GM12878 (cell line): ENCODE data around the gene MAGI1. TPM values are rescaled to one million over a fixed set of nuclear protein-coding genes. Genes with fewer than 3 reads are reported as not detected.

Experiments used
- ATAC-seq: fragments of 200-7000 bp; cut with Tn5 transposase; 3 replicates; pipeline ENCODE4 v1.9.1; 2020; ENCODE audit warnings: mild to moderate bottlenecking, moderate library complexity
- BruUV-seq: library from RNA; stranded (reverse); fragments of 400-500 nt; replicated peaks from 2 replicates; lab custom pipeline; 2021; lab: Mats Ljungman, UMichigan
- CTCF ChIA-PET: fragments of 300-600 bp; sonication (Branson Sonifier 250); formaldehyde crosslinking; extraction: SDS; loops from one replicate; lab custom pipeline; 2021; ENCODE audit warnings: inconsistent platforms; lab: Yijun Ruan, JAX
- POLR2A ChIA-PET: fragments of 350-600 bp; formaldehyde crosslinking; extraction: SDS; loops from one replicate; lab custom pipeline; 2021; ENCODE audit warnings: inconsistent platforms; lab: Charles Lee
- RAD21 ChIA-PET: fragments of 300-600 bp; sonication (Branson Sonifier 250); formaldehyde crosslinking; loops from one replicate; lab custom pipeline; 2023; ENCODE audit warnings: antibody characterized with exemption; ENCODE audit not compliant: unreplicated experiment; lab: Charles Lee
- SMC1A ChIA-PET: fragments of 300-600 bp; sonication (Branson Sonifier 250); formaldehyde crosslinking; loops from one replicate; lab custom pipeline; 2023; ENCODE audit not compliant: unreplicated experiment, uncharacterized antibody; lab: Charles Lee
- DNase-seq: peaks from one replicate; pipeline ENCODE4 v3.0.0-alpha.2; 2011; ENCODE audit warnings: low read depth, low spot score
- FAIRE-seq: peaks from 3 replicates; lab custom pipeline; 2011; peaks lifted over from hg19 to GRCh38; lab: Jason Lieb, UNC
- H2AFZ ChIP-seq: 2 replicates; pipeline ENCODE4 v1.6.0; 2011; ENCODE audit warnings: low read depth, low read length, control low read depth; ENCODE audit not compliant: control insufficient read depth
- H3K27ac ChIP-seq: 2 replicates; pipeline ENCODE4 v1.5.1; 2011; ENCODE audit warnings: control low read depth; ENCODE audit not compliant: control insufficient read depth, insufficient read depth
- H3K27me3 ChIP-seq, 2 experiments: replicated peaks in 1 of 2; 2 replicates each; pipeline versions ENCODE4 v1.6.0 to v1.6.1; 2011; ENCODE audit warnings: low read length in 1 of 2; ENCODE audit not compliant: control insufficient read depth in 2 of 2, insufficient read depth in 2 of 2
- H3K36me3 ChIP-seq, 2 experiments: 2 replicates each; pipeline ENCODE4 v1.5.1; 2011; ENCODE audit warnings: low read length in 1 of 2; ENCODE audit not compliant: control insufficient read depth in 2 of 2, insufficient read depth in 2 of 2
- H3K4me1 ChIP-seq: 2 replicates; pipeline ENCODE4 v1.6.1; 2011; ENCODE audit warnings: mild to moderate bottlenecking, low read length, moderate library complexity, mixed read lengths; ENCODE audit not compliant: control insufficient read depth, insufficient read depth
- H3K4me2 ChIP-seq: 2 replicates; pipeline ENCODE4 v1.6.0; 2011; ENCODE audit warnings: control low read depth; ENCODE audit not compliant: control insufficient read depth, insufficient read depth
- H3K4me3 ChIP-seq: fragments of 200-600 bp; sonication (generic); 2 replicates; pipeline ENCODE4 v1.5.1; 2016
- H3K79me2 ChIP-seq: 2 replicates; pipeline ENCODE4 v1.6.0; 2011; ENCODE audit warnings: low read length; ENCODE audit not compliant: control insufficient read depth, insufficient read depth
- H3K9ac ChIP-seq: 2 replicates; pipeline ENCODE4 v1.8.0; 2011; ENCODE audit warnings: low read length, control low read depth, mixed read lengths; ENCODE audit not compliant: control insufficient read depth, insufficient read depth
- H3K9me3 ChIP-seq: replicated peaks from 3 replicates; pipeline ENCODE4 v1.5.1; 2011; ENCODE audit warnings: mild to moderate bottlenecking, low read length; ENCODE audit not compliant: control insufficient read depth, insufficient read depth
- H4K20me1 ChIP-seq: 2 replicates; pipeline ENCODE4 v1.6.0; 2011; ENCODE audit not compliant: control insufficient read depth, insufficient read depth
- BACH1 ChIP-seq: fragments of 450-650 bp; IDR thresholded peaks from 2 replicates; pipeline ENCODE4 v1.6.1; 2017; ENCODE audit warnings: mild to moderate bottlenecking, borderline replicate concordance
- CEBPB ChIP-seq, 2 experiments: fragments of 150-350 bp in 1 of 2; IDR thresholded peaks; 2 replicates each; pipeline ENCODE4 v1.6.1; 2012 to 2014; ENCODE audit warnings: low read depth in 2 of 2, low read length in 2 of 2, borderline replicate concordance in 1 of 2, inconsistent platforms in 1 of 2
- DPF2 ChIP-seq: fragments of 450-650 bp; IDR thresholded peaks from 2 replicates; pipeline ENCODE4 v1.6.1; 2017; ENCODE audit warnings: mild to moderate bottlenecking
- EP300 ChIP-seq, 2 experiments: fragments of 150-350 bp in 1 of 2; IDR thresholded peaks; 2 replicates each; pipeline ENCODE4 v1.6.1; 2011 to 2012; ENCODE audit warnings: low read depth in 2 of 2, low read length in 2 of 2, borderline replicate concordance in 1 of 2, improper control_type of control experiment in 1 of 2, inconsistent platforms in 1 of 2; ENCODE audit not compliant: control insufficient read depth in 1 of 2
- IKZF1 ChIP-seq: fragments of 450-650 bp; conservative IDR thresholded peaks from 2 replicates; pipeline ENCODE4 v1.6.1; 2017; ENCODE audit warnings: antibody characterized with exemption, mild to moderate bottlenecking
- KLF5 ChIP-seq: fragments of 450-650 bp; IDR thresholded peaks from 2 replicates; pipeline ENCODE4 v1.6.1; 2014; ENCODE audit warnings: mild to moderate bottlenecking; ENCODE audit not compliant: partially characterized antibody
- MTA3 ChIP-seq: IDR thresholded peaks from 2 replicates; pipeline ENCODE4 v1.6.1; 2012; ENCODE audit warnings: low read length, inconsistent platforms, borderline replicate concordance
- NFYB ChIP-seq: IDR thresholded peaks from 2 replicates; pipeline ENCODE4 v1.6.1; 2011; ENCODE audit warnings: low read depth, mild to moderate bottlenecking, low read length, improper control_type of control experiment, moderate library complexity; ENCODE audit not compliant: insufficient read depth
- POLR2AphosphoS2 ChIP-seq: IDR thresholded peaks from 2 replicates; pipeline ENCODE4 v1.6.1; 2011; ENCODE audit warnings: low read depth, mild to moderate bottlenecking, low read length, improper control_type of control experiment, moderate library complexity
- POU2F2 ChIP-seq: IDR thresholded peaks from 3 replicates; pipeline ENCODE4 v1.6.1; 2011; ENCODE audit warnings: low read depth, mild to moderate bottlenecking, low read length, borderline replicate concordance
- SIN3A ChIP-seq: IDR thresholded peaks from 2 replicates; pipeline ENCODE4 v1.6.1; 2012; ENCODE audit warnings: low read depth, low read length, improper control_type of control experiment
- SMARCA5 ChIP-seq: fragments of 450-650 bp; IDR thresholded peaks from 2 replicates; pipeline ENCODE4 v1.6.1; 2017; ENCODE audit warnings: mild to moderate bottlenecking
- TAF1 ChIP-seq: IDR thresholded peaks from 2 replicates; pipeline ENCODE4 v1.6.1; 2011; ENCODE audit warnings: mild to moderate bottlenecking, low read depth, low read length, borderline replicate concordance
- ZNF207 ChIP-seq: fragments of 450-650 bp; IDR thresholded peaks from 2 replicates; pipeline ENCODE4 v1.6.1; 2014; ENCODE audit warnings: antibody characterized with exemption, mild to moderate bottlenecking, borderline replicate concordance
- WGBS: methylation state at CpG from one replicate; pipeline ENCODE4 v1.1.6; 2016; ENCODE audit warnings: low lambda C conversion rate; ENCODE audit not compliant: insufficient replicate concordance, insufficient coverage; ENCODE audit errors: missing lambda C conversion rate; 5-methylcytosine and 5-hydroxymethylcytosine counted together
- in situ Hi-C: fragments of 300-500 bp; cut with MboI; formaldehyde crosslinking; loops from 9 replicates; pipeline ENCODE4 v1.14.3; 2018; ENCODE audit warnings: mixed read lengths
- intact Hi-C: fragments of 100-400 bp; cut with micrococcal nuclease; formaldehyde crosslinking; loops from one replicate; pipeline ENCODE4 v1.14.2; 2022; ENCODE audit not compliant: unreplicated experiment
- polyA plus RNA-seq, 11 experiments: library from polyadenylated mRNA; depleted of rRNA in 4 of 11; unstranded in 6 of 11; stranded (reverse) in 5 of 11; fragments of >200 nt; fragmentation: Nextera tagmentation in 4 of 11; fragmentation: Illumina TruSeq in 1 of 11; extraction: Ambion mirVana in 4 of 11; extraction: Trizol in 1 of 11; gene quantifications; 1 replicate in 1 of 11; 2 replicates in 10 of 11; pipeline versions ENCODE4 v1.2.1 to v1.2.3, GENCODE V29; 2011 to 2016; ENCODE audit warnings: inconsistent platforms in 2 of 11, missing spikeins in 2 of 11, low read depth in 1 of 11
- total RNA-seq, 4 experiments: library from RNA; depleted of rRNA in 3 of 4; stranded (reverse); fragments of >200 nt in 3 of 4; fragmentation: Illumina TruSeq in 1 of 4; extraction: Trizol in 1 of 4; gene quantifications; 2 replicates each; pipeline versions ENCODE4 v1.2.1 to v1.2.3, GENCODE V29; 2013 to 2021
- TF ChIP-seq, protein P1 (sequence below): fragments of 450-650 bp; IDR thresholded peaks from 2 replicates; pipeline ENCODE4 v1.6.1; 2017; ENCODE audit warnings: mild to moderate bottlenecking, moderate library complexity
- TF ChIP-seq, protein P2 (sequence below): IDR thresholded peaks from 2 replicates; pipeline ENCODE4 v1.6.1; 2012; ENCODE audit warnings: low read depth, low read length, improper control_type of control experiment
- TF ChIP-seq, protein P3 (sequence below), 3 experiments: IDR thresholded peaks in 2 of 3; conservative IDR thresholded peaks in 1 of 3; 2 replicates each; pipeline ENCODE4 v1.5.1; 2011; ENCODE audit warnings: low read depth in 3 of 3, low read length in 3 of 3, mild to moderate bottlenecking in 3 of 3, control low read depth in 2 of 3, moderate library complexity in 2 of 3, inconsistent platforms in 1 of 3, mixed read lengths in 1 of 3; ENCODE audit not compliant: control insufficient read depth in 2 of 3, insufficient read depth in 1 of 3; ENCODE audit errors: extremely low read depth in 1 of 3

Gene MAGI1
- total and polyA plus RNA-seq, 10 of the 15 experiments (the other 5 are each of a cell fraction or from before 2014, with no cell fraction given), result 0.02 to 3.3 (median 0.29) TPM; not detected in 1

DNA sequence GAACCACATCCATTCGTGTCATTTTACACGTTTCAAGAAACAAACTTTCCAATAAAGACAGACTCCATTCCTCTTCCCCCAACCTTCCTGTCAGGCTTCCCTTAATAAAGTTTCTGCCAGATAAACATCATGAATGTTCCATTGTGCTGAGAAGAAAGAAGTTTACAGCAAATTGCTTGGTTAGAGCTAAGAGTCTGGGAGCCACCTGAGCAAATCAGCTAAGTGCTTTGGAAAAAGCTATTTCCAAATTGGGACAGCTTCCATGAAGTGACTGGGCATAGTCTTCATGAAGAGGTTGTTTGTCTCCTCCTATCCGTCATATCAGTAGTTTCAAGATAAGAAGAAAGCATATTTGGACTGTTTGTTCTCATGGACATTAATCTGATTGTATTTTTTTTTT, 77.0 kb downstream of the MAGI1 start:
- Histone ChIP-seq H3K9me3 (no peaks in the 10 kb centered on the region), H2AFZ (no peak overlapping the region), H4K20me1 (no peaks in the 10 kb centered on the region), H3K36me3 (no peaks in the 10 kb centered on the region), H3K4me3 (no peak overlapping the region), H3K27me3 (no peaks in the 10 kb centered on the region), H3K9ac (no peak overlapping the region), H3K27ac (no peak overlapping the region), H3K79me2 (no peaks in the 10 kb centered on the region), H3K4me1 (no peaks in the 10 kb centered on the region), H3K4me2 (no peak overlapping the region)
- ChIA-PET RAD21 (no interaction called here), POLR2A (no interaction called here), SMC1A (no interaction called here), CTCF (no interaction called here)
- ATAC-seq, result no peak
- DNase-seq, result no peak
- in situ Hi-C loops, result no loop called here
- intact Hi-C loops, result no loop called here
- BruUV-seq, result no TSS peak
- FAIRE-seq, result no peak
- WGBS, result 26% methylated on average over 3 of the region's 3 CpGs
- TF ChIP-seq KLF5 (no peak), DPF2 (no peak), POLR2AphosphoS2 (no peak), CEBPB (IDR thresholded peaks at IDR 0.05; ENCODE audit: borderline replicate concordance in 1 of 2, low read depth in 2 of 2, low read length in 2 of 2) (no peak), SIN3A (no peak), IKZF1 (no peak), EP300 (IDR thresholded peaks at IDR 0.05; ENCODE audit: borderline replicate concordance in 1 of 2, control insufficient read depth in 1 of 2, low read depth in 2 of 2, low read length in 2 of 2) (no peak), POU2F2 (no peak), NFYB (no peak), SMARCA5 (no peak), TAF1 (no peak), MTA3 (no peak), ZNF207 (no peak), BACH1 (no peak)
- TF ChIP-seq, protein P1, sequence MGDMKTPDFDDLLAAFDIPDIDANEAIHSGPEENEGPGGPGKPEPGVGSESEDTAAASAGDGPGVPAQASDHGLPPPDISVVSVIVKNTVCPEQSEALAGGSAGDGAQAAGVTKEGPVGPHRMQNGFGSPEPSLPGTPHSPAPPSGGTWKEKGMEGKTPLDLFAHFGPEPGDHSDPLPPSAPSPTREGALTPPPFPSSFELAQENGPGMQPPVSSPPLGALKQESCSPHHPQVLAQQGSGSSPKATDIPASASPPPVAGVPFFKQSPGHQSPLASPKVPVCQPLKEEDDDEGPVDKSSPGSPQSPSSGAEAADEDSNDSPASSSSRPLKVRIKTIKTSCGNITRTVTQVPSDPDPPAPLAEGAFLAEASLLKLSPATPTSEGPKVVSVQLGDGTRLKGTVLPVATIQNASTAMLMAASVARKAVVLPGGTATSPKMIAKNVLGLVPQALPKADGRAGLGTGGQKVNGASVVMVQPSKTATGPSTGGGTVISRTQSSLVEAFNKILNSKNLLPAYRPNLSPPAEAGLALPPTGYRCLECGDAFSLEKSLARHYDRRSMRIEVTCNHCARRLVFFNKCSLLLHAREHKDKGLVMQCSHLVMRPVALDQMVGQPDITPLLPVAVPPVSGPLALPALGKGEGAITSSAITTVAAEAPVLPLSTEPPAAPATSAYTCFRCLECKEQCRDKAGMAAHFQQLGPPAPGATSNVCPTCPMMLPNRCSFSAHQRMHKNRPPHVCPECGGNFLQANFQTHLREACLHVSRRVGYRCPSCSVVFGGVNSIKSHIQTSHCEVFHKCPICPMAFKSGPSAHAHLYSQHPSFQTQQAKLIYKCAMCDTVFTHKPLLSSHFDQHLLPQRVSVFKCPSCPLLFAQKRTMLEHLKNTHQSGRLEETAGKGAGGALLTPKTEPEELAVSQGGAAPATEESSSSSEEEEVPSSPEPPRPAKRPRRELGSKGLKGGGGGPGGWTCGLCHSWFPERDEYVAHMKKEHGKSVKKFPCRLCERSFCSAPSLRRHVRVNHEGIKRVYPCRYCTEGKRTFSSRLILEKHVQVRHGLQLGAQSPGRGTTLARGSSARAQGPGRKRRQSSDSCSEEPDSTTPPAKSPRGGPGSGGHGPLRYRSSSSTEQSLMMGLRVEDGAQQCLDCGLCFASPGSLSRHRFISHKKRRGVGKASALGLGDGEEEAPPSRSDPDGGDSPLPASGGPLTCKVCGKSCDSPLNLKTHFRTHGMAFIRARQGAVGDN, result no peak
- TF ChIP-seq, protein P2, sequence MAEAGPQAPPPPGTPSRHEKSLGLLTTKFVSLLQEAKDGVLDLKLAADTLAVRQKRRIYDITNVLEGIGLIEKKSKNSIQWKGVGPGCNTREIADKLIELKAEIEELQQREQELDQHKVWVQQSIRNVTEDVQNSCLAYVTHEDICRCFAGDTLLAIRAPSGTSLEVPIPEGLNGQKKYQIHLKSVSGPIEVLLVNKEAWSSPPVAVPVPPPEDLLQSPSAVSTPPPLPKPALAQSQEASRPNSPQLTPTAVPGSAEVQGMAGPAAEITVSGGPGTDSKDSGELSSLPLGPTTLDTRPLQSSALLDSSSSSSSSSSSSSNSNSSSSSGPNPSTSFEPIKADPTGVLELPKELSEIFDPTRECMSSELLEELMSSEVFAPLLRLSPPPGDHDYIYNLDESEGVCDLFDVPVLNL, result no peak
- TF ChIP-seq, protein P3, sequence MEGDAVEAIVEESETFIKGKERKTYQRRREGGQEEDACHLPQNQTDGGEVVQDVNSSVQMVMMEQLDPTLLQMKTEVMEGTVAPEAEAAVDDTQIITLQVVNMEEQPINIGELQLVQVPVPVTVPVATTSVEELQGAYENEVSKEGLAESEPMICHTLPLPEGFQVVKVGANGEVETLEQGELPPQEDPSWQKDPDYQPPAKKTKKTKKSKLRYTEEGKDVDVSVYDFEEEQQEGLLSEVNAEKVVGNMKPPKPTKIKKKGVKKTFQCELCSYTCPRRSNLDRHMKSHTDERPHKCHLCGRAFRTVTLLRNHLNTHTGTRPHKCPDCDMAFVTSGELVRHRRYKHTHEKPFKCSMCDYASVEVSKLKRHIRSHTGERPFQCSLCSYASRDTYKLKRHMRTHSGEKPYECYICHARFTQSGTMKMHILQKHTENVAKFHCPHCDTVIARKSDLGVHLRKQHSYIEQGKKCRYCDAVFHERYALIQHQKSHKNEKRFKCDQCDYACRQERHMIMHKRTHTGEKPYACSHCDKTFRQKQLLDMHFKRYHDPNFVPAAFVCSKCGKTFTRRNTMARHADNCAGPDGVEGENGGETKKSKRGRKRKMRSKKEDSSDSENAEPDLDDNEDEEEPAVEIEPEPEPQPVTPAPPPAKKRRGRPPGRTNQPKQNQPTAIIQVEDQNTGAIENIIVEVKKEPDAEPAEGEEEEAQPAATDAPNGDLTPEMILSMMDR (IDR thresholded peaks at IDR 0.05 in 2 of 3, conservative IDR thresholded peaks at IDR 0.05 in 1 of 3; ENCODE audit: control insufficient read depth in 2 of 3, extremely low read depth in 1 of 3, insufficient read depth in 1 of 3, low read depth in 3 of 3, low read length in 3 of 3), result no peak
